Left lung (tissue), 14 donors: ENCODE data around the gene ZNF799. TPM values are rescaled to one million over a fixed set of nuclear protein-coding genes. Genes with fewer than 3 reads are reported as not detected.
A peak's percentile ranks its signal among the peaks of the same experiment; 100 is the strongest.
"Not testable (repeated sequence)": the region's sequence is repeated elsewhere in the genome, so short reads cannot be mapped to it uniquely, and the experiment has no call there.

Experiments
- ATAC-seq: fragments of 200-7000 bp; cut with Tn5 transposase; one replicate; pipeline ENCODE4 v1.9.1; 2020; ENCODE audit warnings: moderate library complexity
- DNase-seq, 4 donors: peaks; one replicate each; pipeline ENCODE4 v3.0.0-alpha.2; 2013 to 2020
- H3K27ac ChIP-seq, 2 donors: fragments of 200-600 bp; sonication (generic) in 1 of 2; one replicate each; pipeline versions ENCODE4 v1.5.0 to v1.8.0; 2020 to 2021
- H3K27me3 ChIP-seq, 2 donors: fragments of 200-600 bp; sonication (generic) in 1 of 2; one replicate each; pipeline versions ENCODE4 v1.5.0 to v1.8.0; 2020 to 2021
- H3K36me3 ChIP-seq, 2 donors: fragments of 200-600 bp; sonication (generic) in 1 of 2; one replicate each; pipeline versions ENCODE4 v1.5.0 to v1.8.0; 2020 to 2021
- H3K4me1 ChIP-seq, 2 donors: fragments of 200-600 bp; one replicate each; pipeline ENCODE4 v1.8.0; 2021
- H3K4me3 ChIP-seq, 2 donors: fragments of 200-600 bp; sonication (generic) in 1 of 2; one replicate each; pipeline versions ENCODE4 v1.5.0 to v1.8.0; 2020 to 2021; ENCODE audit warnings: mild to moderate bottlenecking in 1 of 2
- H3K9me3 ChIP-seq, 2 donors: fragments of 200-600 bp; sonication (generic) in 1 of 2; one replicate each; pipeline versions ENCODE4 v1.5.0 to v1.8.0; 2020 to 2021
- intact Hi-C, 2 donors: fragments of 100-400 bp; cut with DNase I; formaldehyde crosslinking; loops; one replicate each; pipeline versions ENCODE4 v1.11.2 to v1.14.2; 2022
- long read RNA-seq, 12 donors: library from polyadenylated mRNA in 2 of 12; unstranded in 2 of 12; transcript quantifications; one replicate each; pipeline ENCODE4 v2.0.0 and lab custom pipeline, GENCODE V29; 2019 to 2026
- polyA plus RNA-seq, 6 donors: library from polyadenylated mRNA; unstranded; fragments of 120-200 nt; gene quantifications; one replicate each; pipeline ENCODE4 v1.2.1, GENCODE V29; 2013; ENCODE audit not compliant: insufficient read length in 6 of 6
- total RNA-seq, 2 donors: library from RNA; stranded (reverse); fragmentation: NEBNext Ultra II Directional; extraction: Animal tissue kit (Norgen Biotek cat#: 25700); gene quantifications; one replicate each; pipeline ENCODE4 v1.2.1, GENCODE V29; 2021
- TF ChIP-seq, protein P1 (sequence below), 2 donors: fragments of 200-600 bp; sonication (generic) in 1 of 2; IDR thresholded peaks; one replicate each; pipeline versions ENCODE4 v1.5.0 to v1.8.0; 2021; ENCODE audit warnings: antibody characterized with exemption in 2 of 2
- donor health status: DM: no; HTN: yes; CAD: no.
- donor health status: DM: no; HTN: no; CAD: no.

The ZNF799 gene
- total RNA-seq (1 to 10 TPM; 4.2 to 7.1 TPM), polyA plus RNA-seq (10 to 100 TPM in 4 of 6 donors, 1 to 10 TPM in 2; 9.2 to 14.8 (median 11.1) TPM)
- long read RNA-seq, donor 1, full-length matches to known transcripts, result 1 of 1 reads
- long read RNA-seq, donor 1, partial matches to known transcripts, result 0 of 1 reads
- long read RNA-seq, donor 1, other reads (novel, unspliced or antisense), result 0 of 1 reads
- long read RNA-seq, donor 2, full-length matches to known transcripts, result 5 of 5 reads
- long read RNA-seq, donor 2, partial matches to known transcripts, result 0 of 5 reads
- long read RNA-seq, donor 2, other reads (novel, unspliced or antisense), result 0 of 5 reads
- long read RNA-seq, donor 3, partial matches to known transcripts, result 0 of 3 reads
- long read RNA-seq, donor 3, other reads (novel, unspliced or antisense), result 0 of 3 reads
- long read RNA-seq, donor 4, result 0 reads
- long read RNA-seq, donor 5, full-length matches to known transcripts, result 6 of 6 reads
- long read RNA-seq, donor 5, partial matches to known transcripts, result 0 of 6 reads
- long read RNA-seq, donor 5, other reads (novel, unspliced or antisense), result 0 of 6 reads
- long read RNA-seq, donor 6, full-length matches to known transcripts, result 2 of 2 reads
- long read RNA-seq, donor 6, partial matches to known transcripts, result 0 of 2 reads
- long read RNA-seq, donor 6, other reads (novel, unspliced or antisense), result 0 of 2 reads
- long read RNA-seq, donor 7, partial matches to known transcripts, result 0 of 1 reads
- long read RNA-seq, donor 7, other reads (novel, unspliced or antisense), result 0 of 1 reads
- long read RNA-seq, donor 8, partial matches to known transcripts, result 0 of 3 reads
- long read RNA-seq, donor 8, other reads (novel, unspliced or antisense), result 0 of 3 reads
- long read RNA-seq, donor 9, result 0 reads
- long read RNA-seq, donor 10, result 0 reads
- long read RNA-seq, donor 11, result 0 reads
- long read RNA-seq, donor 12, result 0 reads

GRCh38 chr19:12400633-12401502 is at the start of gene ZNF799:
Gene ZNF799, minus strand, starts transcription at chr19:12401271. Its CDS starts 201 bp downstream, at chr19:12401070.
- Histone ChIP-seq H3K27ac (peak within 1 kb of the TSS; percentile 81 to 84), H3K27me3 (no peaks in the 10 kb centered on the region), H3K4me3 (peak within 1 kb of the TSS; percentile 79 to 86), H3K4me1 (peaks cover 0 to 9% of the 10 kb centered on the region in 2 donors), H3K9me3 (no peaks in the 10 kb centered on the region), H3K36me3 (no peaks in the 10 kb centered on the region)
- intact Hi-C loops, result no loop called here
- peak; percentile 91 to 98 (median 96) for DNase-seq
- TF ChIP-seq, protein P1, sequence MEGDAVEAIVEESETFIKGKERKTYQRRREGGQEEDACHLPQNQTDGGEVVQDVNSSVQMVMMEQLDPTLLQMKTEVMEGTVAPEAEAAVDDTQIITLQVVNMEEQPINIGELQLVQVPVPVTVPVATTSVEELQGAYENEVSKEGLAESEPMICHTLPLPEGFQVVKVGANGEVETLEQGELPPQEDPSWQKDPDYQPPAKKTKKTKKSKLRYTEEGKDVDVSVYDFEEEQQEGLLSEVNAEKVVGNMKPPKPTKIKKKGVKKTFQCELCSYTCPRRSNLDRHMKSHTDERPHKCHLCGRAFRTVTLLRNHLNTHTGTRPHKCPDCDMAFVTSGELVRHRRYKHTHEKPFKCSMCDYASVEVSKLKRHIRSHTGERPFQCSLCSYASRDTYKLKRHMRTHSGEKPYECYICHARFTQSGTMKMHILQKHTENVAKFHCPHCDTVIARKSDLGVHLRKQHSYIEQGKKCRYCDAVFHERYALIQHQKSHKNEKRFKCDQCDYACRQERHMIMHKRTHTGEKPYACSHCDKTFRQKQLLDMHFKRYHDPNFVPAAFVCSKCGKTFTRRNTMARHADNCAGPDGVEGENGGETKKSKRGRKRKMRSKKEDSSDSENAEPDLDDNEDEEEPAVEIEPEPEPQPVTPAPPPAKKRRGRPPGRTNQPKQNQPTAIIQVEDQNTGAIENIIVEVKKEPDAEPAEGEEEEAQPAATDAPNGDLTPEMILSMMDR (IDR thresholded peaks at IDR 0.05), result no peak
- ATAC-seq, result peak; percentile 97

DNA sequence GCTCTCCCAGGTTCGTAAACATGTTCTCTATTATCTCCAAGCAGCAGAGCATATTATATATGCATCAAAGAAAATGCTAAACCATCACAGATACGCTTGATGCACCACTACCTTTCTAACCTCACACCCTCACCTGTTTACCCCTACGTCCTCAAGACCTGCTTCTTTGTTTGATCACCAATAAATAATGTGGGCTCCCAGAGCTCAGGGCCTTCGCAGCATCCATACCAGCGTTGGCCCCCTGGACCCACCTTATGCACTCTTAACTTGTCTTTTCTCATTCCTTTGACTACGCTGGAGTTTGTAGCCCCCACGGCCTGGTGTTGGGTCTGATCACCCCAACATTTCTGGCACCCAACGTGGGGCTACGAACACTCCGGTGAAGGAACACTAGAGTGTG is 49.8 kb upstream of the ZNF799 start:
- Histone ChIP-seq H3K4me1 (no peaks in the 10 kb centered on the region), H3K9me3 (peaks cover 0 to 55% of the 10 kb centered on the region in 2 donors), H3K27me3 (no peaks in the 10 kb centered on the region), H3K36me3 (no peaks in the 10 kb centered on the region), H3K4me3 (no peak overlapping the region), H3K27ac (no peak overlapping the region)
- TF ChIP-seq, protein P1 (IDR thresholded peaks at IDR 0.05), result no peak
- ATAC-seq (no peak), DNase-seq (no peak)
- intact Hi-C loops, result no loop called here

GRCh38 chr19:12448808-12449207 is 47.7 kb upstream of the ZNF799 start:
- Histone ChIP-seq H3K27ac (no peak overlapping the region), H3K4me1 (no peaks in the 10 kb centered on the region), H3K4me3 (no peak overlapping the region), H3K27me3 (no peaks in the 10 kb centered on the region), H3K36me3 (no peaks in the 10 kb centered on the region), H3K9me3 (peaks cover 0 to 50% of the 10 kb centered on the region in 2 donors)
- ATAC-seq (no peak), DNase-seq (no peak)
- intact Hi-C loops, result no loop called here
- TF ChIP-seq, protein P1 (IDR thresholded peaks at IDR 0.05), result no peak

GRCh38 chr19:12440541-12441316 is 39.7 kb upstream of the ZNF799 start, which contains the start of gene ZNF443:
Gene ZNF443, minus strand, starts transcription at chr19:12441021. Its CDS starts 107 bp downstream, at chr19:12440914.
- H3K9me3 ChIP-seq, result peaks cover 0 to 8% of the 10 kb centered on the region in 2 donors
- peak; percentile 96 to 98 (median 98) for DNase-seq
- H3K27me3 ChIP-seq, result no peaks in the 10 kb centered on the region
- H3K27ac ChIP-seq, result peak within 1 kb of the TSS; percentile 59 to 82
- peaks cover 0 to 7% of the 10 kb centered on the region in 2 donors for H3K4me1 ChIP-seq
- peak; percentile 98 for ATAC-seq
- H3K36me3 ChIP-seq, result no peaks in the 10 kb centered on the region
- TF ChIP-seq, protein P1 (IDR thresholded peaks at IDR 0.05), result no peak
- intact Hi-C loops, result no loop called here
- peak within 1 kb of the TSS; percentile 69 to 79 for H3K4me3 ChIP-seq

GRCh38 chr19:12439686-12440540 is 38.8 kb upstream of the ZNF799 start:
- peak overlapping the region; percentile 69 to 79 for H3K4me3 ChIP-seq
- H3K9me3 ChIP-seq, H3K4me1 ChIP-seq, H3K27me3 ChIP-seq, intact Hi-C loops, H3K36me3 ChIP-seq: not testable (repeated sequence)
- ATAC-seq (peak; percentile 72), DNase-seq (peak in 3 of 4 donors; percentile 24 to 68 (median 34))
- H3K27ac ChIP-seq, result peak overlapping the region; percentile 59 to 82

GRCh38 chr19:12430726-12431299 is 29.7 kb upstream of the ZNF799 start:
- peaks cover 0 to 37% of the 10 kb centered on the region in 2 donors for H3K36me3 ChIP-seq
- peaks cover 0 to 43% of the 10 kb centered on the region in 2 donors for H3K9me3 ChIP-seq
- H3K27ac ChIP-seq, ATAC-seq, H3K4me1 ChIP-seq, DNase-seq, H3K27me3 ChIP-seq, H3K4me3 ChIP-seq, intact Hi-C loops: not testable (repeated sequence)
